GM12864 (cell line): ENCODE data around the gene BLCAP.
"Not testable (repeated sequence)": the region's sequence is repeated elsewhere in the genome, so short reads cannot be mapped to it uniquely, and the experiment has no call there.

Source experiments
- DNase-seq: peaks from one replicate; pipeline ENCODE4 v3.0.0-alpha.2; 2011; ENCODE audit warnings: low read depth
- H3K4me3 ChIP-seq: 2 replicates; pipeline ENCODE4 v1.5.1; 2011; ENCODE audit warnings: mild to moderate bottlenecking, low read depth, low read length, control low read depth
- CTCF ChIP-seq: IDR thresholded peaks from 2 replicates; pipeline ENCODE4 v1.5.1; 2011; ENCODE audit warnings: low read depth, mild to moderate bottlenecking, moderate library complexity, low read length, control low read depth, inconsistent platforms; ENCODE audit errors: missing control alignments

Gene BLCAP

GRCh38 chr20:37490663-37491350, 36.9 kb downstream of the BLCAP start:
- TF ChIP-seq CTCF: no peak
- H3K4me3 ChIP-seq: no peak overlapping the region
- no peak for DNase-seq

GRCh38 chr20:37486209-37486608, 41.5 kb downstream of the BLCAP start:
- DNase-seq, H3K4me3 ChIP-seq: not testable (repeated sequence)

GRCh38 chr20:37484331-37484730, 43.3 kb downstream of the BLCAP start:
- H3K4me3 ChIP-seq: no peak overlapping the region
- no peak for TF ChIP-seq CTCF
- no peak for DNase-seq

- H3K4me3 ChIP-seq: no peak overlapping the region
- TF ChIP-seq CTCF: no peak
- DNase-seq: no peak
Observed at GRCh38 chr20:37481610-37482009, 46.1 kb downstream of the BLCAP start.

- no peak for DNase-seq
- H3K4me3 ChIP-seq: no peak overlapping the region
- TF ChIP-seq CTCF: no peak
Observed at GRCh38 chr20:37480919-37481318, 46.8 kb downstream of the BLCAP start.

GRCh38 chr20:37479925-37480691, 47.6 kb downstream of the BLCAP start:
- H3K4me3 ChIP-seq: no peak overlapping the region
- no peak for DNase-seq
- no peak for TF ChIP-seq CTCF

- no peak for DNase-seq
- no peak for TF ChIP-seq CTCF
- H3K4me3 ChIP-seq: no peak overlapping the region
Observed at GRCh38 chr20:37479266-37479665, 48.4 kb downstream of the BLCAP start.
